GM21825 (cell line): ENCODE data around the gene NPAS3.

Experiments
- ATAC-seq: cut with Tn5 transposase; IDR thresholded peaks from one replicate; pipeline ENCODE4 v1.9.1; 2021; ENCODE audit warnings: mild to moderate bottlenecking, moderate library complexity; ENCODE audit not compliant: unreplicated experiment

Gene NPAS3

DNA sequence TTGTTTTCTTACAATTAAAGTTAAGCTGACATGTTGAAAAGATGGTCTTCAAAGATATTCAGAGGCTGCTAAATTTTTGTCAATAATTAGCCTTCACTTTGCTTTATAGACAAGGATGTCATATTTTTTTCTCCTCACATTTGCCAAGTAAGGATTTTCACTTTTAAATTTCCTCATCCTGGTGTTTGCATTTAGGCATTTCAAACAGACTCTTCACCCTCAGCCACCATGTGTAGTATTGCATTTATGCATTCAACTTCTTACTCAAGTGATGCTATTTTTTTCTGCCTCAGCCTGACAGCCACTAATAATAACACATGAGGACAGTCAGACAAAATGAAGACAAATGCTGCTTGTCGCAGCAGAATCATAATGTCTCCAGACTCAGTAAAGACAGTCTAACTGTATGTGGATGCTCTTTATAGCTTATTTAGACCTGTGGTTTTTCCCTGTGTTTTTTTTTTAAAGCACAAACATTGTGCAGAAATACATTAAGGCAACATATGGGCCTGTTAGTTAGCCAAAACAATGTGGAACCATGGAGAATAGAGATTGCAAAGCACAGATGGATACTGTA, 481.5 kb downstream of the NPAS3 start:
- ATAC-seq = no peak

DNA sequence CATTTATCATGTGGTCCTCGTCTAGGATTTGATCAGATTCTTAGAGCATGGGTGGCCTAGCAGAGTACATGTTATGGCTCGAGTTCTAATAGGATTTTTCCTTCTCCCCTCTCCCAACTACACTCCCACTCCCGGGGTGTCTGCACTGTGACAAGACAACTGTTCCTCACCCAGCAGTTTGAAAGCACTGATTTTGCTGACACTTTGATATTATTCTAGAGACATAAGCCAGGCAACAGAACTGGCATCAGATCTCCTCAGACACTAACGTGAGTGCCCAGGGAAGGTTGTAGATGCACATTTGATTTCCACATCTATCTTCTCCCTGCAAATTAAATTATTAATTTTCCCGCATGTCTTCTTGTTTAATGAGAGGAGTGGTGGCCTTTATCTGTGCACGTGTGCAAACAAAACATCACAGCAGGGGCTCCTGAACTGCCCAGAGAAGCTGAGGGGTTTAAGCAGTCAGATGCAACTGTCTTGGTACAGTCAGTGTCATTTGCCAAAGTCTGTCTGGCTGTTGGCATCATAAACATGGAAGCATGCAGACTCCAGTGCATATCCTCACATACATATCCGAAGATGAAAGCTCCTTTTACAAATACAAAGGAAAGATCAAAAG, 491.8 kb downstream of the NPAS3 start:
- no peak for ATAC-seq

DNA sequence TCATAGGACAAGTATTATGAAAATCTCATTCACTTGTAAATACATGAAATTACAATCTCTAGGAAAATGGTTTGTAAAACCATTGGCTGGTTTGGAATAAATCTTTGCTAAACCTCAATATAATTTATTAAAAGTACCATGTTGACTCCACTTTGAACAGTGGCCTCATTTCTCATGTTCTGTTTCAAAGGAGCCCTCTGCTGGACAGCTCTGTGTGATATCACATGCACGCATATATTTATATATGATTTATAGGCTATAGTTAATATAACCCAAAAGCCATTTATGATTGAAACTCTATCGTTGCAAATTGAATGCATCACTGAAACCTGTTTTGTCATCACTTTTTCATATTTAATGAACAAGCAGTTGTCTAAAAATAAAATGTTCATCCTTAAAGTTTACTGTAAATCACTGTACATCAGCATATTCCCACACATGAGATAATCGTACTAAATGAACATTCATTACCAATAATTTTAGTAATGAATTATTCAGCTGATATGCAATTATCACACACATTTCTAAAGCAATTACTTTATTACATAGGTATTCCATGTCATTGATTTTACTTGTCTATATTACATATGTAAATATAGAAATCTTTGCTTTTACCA, 493.8 kb downstream of the NPAS3 start:
- ATAC-seq = no peak

DNA sequence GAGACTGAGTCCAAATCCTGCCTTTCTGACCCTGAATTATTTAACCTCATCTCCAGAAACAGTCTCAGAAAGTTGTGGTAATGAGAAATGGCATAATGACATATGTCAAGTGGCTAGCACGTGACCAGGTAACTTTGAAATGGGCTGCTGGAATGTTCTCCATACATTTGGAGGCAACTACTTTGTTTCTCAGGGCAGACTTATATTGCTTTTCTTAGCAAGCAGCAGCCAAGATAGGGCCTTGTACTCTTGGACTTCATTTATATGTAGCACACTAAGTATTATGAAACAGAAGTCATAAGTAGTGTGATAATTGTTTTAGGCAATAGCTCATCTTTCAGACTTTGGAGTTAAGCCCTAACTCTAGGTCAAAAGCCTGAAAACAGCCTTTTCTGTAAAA, 494.7 kb downstream of the NPAS3 start:
- no peak for ATAC-seq

DNA sequence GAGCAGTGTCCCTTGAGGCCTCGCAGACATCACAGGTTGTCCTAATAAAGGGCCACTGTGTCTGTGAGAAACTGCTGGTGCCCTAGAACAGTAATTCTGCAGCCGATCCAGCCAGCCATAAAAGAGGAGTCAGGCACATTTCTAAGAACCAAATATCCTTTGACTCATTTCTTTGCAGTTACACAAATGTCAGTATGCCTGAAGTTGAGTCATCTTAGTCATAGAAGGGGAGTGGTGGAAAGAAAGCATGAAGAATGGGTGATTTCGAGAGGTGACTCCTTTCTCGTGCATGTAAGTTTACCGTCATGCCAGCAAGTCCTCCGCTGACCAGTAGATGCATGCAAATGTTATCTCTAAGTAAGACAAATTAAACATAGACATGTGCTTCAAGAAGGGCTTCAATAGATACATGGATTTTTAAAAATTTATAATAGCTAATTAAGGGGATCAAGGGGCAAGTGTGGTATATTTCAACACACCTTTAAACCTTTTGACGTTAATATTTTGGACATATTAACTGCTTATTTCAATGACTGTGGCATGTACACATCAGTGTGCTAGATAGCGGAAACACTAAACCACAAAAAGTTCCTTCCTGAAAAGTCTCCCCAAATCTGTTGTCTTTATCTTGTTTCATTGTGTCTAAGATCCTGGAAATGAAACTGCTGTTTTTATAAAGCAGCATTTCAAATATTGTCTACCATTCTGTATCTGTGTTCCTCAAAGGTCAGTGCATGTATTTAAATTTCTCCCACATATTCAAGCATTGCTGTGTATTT, 497.4 kb downstream of the NPAS3 start:
- ATAC-seq = no peak

DNA sequence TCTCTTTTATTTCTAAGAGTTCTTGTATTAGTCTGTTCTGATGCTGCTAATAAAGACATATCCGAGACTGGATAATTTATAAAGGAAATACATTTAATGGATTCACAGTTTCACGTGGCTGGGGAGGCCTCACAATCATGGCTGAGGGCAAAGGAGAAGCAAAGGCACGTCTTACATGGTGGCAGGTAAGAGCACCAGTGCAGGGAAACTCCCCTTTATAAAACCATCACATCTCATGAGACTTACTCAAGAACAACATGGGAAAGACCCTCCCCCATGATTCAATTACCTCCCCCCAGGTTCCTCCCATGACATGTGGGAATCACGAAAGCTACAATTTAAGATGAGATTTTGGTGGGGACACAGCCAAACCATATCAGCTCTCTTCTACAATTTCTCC, 503.0 kb downstream of the NPAS3 start:
- no peak for ATAC-seq

DNA sequence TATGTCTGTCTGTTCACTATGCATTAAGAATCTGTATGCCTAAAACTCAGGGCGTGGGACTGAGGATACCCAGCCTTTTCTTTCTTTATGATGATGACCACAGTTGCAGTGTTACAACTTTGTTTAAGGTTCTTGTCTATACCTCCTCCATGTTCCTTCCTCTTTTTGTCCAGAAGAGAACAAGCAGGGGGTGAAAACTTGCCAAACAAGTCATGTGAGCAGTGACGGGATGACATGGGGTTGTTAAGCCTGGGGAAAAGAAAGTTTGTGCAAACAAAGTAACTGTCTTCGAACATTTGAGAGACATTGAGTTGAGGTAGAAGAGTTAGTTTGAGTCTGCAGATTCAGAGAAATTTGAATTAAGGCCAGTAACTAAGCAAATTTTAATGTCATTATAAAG, 505.5 kb downstream of the NPAS3 start:
- ATAC-seq = no peak

DNA sequence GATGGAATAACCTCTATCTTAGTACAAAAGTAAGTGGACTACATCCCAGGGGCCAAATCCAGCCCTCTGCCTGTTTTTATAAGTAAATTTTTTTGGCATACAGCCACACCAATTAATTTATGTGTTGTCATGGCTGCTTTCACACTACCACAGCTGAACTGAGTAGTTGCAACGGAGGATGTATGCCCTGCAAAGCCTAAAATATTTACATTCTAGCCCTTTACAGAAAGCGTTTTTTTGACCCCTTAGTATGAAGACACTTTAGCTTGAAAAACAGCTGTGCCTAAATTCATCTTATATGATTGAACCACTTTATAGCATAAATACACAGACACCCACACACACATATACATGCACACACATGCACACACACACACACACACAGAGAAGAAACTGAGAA, 510.6 kb downstream of the NPAS3 start:
- no peak for ATAC-seq

DNA sequence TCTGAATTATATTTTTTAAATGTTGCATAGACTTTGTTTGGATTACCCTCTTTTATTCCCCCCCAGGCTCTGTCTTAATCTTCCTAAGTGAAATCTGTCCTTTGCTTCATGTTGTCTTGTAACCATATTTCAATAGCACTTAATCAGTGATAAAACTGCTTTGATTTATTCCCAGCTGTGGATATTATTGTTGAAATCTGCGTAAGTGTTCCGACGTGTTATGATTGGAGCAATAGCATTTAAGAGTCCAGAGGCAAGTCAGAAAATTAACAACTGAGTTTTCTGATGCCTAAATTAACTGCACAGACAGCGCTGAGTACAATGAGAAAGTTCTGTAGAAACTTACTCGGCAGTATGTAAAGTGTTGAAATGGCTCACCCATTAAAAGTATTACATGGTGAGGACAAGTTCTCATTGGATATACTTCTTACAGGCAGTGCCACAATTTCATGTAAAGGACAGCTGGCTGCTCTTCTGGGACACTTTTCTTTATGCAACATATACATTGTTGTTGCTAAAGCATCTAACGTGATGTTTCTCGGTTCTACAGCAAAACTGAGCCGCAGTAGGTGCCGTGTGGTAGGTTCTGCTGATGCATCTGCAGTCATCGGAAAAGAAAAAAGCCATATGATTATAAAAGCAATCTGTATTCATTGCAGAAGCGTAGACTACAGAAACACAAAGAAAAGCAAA, 511.2 kb downstream of the NPAS3 start:
- ATAC-seq = no peak

DNA sequence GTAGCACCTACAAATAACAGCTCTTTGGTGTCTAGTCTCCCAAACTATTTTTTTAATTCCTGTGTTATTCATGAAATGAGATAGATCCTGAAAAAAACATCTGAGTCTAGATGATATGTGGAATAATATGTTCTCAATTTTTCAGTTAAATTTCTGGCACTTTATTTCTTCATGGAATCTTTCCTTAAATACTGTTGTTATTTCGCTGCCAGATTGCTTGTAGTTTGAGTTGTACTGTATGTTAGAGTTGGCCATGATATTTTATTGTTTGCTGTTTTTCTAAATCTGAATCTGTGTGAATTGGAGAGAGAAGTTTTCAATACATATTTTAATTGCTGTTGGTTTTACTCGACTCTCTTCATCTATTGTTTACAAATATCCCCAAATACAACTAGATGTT, 511.7 kb downstream of the NPAS3 start:
- ATAC-seq = no peak

DNA sequence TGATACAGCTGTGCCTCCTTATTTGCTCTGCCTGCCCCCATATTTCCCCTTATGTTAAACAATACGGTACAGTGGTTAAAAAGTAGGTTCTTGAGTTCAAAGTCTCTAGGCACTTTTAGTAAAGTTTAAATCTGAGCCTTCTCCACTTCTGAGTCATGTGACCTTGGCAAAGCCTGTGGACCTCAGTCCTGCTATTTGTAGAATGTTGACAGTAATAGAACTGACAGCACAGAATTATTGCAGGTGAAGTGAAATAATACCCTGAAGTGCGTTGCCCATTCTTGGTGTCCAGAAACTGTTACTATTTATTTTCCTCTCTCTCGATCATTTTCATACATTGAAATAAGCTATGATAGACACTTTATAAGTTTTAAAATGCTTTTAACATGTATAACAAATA, 512.5 kb downstream of the NPAS3 start:
- ATAC-seq = no peak

DNA sequence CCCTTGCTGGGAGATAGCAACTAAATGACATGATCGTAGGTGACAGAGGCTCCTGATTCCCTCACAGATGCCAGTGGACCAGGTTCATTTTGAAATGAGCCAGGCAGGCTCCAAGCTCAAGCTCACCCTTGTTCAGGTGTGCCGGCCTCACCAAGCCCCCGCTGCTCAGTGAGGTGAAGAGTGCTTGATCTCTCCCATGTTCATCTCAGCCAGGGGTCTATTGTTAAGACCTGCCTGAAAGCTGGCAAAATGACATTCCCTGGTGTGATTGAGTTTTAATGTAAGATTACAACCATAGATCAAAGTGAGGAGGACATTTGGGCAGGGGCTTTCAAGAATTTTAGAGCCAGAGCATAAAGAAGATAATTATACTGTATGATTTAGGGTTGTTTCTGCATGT, 514.3 kb downstream of the NPAS3 start:
- no peak for ATAC-seq

DNA sequence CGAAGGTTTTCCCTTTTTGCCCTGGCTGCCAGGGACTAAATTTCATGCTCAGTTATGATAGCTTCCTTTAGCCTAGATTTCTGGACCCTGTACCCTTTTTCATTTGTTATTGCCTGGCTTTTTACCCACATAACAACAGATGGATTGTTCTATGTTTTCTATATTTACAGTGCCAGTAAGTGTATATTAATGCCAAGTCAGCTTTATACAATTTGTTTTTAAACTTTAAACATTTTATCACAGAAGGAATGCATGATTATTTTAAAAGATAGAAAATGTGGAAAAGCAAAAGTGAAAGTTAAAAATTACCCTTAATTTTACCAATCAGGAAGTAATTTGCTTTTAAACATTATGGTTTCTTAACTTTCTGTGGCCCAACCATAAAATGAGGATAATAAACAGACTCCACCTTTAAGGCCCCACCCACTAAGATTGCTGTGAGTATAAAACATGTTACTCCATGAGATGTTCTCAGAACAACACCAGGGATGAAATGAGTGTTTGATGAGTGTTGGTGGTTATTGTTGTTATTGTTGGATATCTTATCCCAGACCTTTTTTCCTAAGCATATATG, 515.4 kb downstream of the NPAS3 start:
- ATAC-seq = no peak

DNA sequence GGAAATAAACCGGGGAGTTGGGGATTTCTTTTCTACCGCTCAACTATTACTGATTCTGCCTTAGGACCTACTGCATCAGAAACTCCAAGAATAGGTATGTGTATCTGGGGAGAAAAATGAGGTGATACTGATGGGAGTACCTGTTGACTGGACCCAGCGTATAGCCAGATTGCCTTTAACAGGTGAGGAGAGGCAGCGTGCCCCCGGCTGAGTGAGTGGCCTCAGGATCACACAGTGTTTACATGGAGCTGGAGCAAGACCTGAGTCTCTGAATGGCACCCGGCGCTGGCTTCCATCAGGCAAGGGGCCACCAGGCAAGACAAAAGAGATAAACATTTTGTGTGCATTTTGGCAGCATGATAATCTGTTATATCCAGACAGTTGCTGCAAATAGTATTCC, 516.0 kb downstream of the NPAS3 start:
- ATAC-seq = no peak

DNA sequence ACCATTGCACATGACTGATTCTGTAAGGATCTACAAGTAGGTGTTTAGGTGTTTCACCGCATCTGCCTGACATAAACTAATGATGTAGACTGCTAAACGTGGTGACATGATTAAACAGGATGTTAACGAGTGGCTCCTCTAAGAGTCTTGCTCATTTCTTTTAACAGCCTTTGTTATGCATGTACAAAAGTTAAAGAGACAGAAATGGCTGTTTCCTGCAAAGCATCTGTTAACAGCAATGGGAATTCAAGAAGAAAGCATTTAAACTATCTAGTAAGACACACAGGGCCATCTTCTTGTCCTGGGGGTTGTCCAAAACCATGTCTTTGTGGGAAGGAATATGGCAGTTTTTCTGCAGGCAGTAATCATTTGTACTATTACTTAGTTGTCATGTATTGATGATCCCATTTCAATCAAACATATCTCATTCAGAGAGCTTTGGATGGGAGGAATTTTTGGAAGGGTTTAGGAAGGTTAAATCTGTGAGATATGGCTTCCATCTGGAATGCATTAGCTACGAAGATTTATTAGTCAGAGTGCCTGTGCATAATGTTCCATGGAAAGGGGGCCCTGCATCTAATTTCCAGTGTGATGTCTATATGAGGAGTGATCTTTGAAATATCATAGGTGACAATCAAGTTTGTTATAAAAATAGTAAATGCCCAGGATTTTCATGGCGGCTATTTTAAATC, 517.1 kb downstream of the NPAS3 start:
- ATAC-seq = no peak

DNA sequence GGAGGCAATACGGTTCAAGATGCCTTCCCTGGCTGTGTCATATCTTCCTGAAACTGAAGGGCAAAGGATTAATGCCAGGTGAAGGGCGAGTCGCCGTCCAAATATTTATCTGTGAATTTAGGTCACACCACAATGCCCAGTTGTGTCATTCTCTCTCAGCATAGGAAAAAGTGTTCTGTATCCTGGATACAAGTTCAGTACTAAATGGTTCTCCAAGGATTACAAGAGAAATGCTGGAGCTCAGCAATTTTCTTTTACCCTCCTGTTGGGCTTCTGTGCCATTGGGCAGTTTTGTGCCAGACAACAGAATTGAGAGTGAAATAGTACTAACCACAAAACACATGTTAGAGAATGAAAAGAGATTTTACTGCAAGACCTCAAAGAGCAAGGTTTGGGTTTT, 518.3 kb downstream of the NPAS3 start:
- ATAC-seq = no peak

DNA sequence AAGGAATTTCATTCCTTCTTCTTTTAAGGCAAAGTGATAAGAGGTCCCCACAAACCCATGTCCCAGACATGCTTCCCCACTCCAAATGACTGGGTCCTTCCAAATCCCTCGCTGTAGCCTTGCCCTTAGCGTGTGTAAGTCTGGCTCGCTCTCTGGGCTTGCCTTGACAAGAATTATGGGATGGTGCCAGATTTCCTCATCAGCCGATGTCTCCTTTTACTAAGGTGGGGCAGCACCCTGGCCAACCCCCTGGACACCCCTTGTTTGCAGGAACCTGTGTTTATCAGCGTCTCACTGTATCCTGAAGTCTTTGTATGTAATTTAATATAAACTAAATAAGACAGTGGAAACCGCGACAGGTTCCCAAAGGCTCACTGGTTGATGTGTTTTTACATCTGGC, 518.9 kb downstream of the NPAS3 start:
- no peak for ATAC-seq

DNA sequence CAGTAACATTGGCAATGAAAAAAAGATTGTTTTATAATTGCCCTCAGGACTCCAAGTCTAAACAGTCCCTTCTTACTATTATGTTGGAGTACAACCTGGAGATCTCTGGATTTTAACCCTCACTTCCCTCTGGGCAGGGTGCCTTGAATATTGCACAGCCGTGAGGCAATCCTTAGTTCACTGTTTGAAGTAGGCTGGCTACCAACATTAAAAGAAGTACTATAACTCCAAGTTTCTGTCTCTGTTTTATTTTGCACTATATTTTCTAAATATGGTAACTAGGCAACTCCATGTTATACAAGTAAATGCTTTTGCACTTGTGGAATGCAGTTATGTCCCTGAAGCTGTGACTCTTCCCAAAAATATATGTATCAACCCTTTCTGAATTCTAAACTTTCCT, 521.5 kb downstream of the NPAS3 start:
- ATAC-seq = no peak

DNA sequence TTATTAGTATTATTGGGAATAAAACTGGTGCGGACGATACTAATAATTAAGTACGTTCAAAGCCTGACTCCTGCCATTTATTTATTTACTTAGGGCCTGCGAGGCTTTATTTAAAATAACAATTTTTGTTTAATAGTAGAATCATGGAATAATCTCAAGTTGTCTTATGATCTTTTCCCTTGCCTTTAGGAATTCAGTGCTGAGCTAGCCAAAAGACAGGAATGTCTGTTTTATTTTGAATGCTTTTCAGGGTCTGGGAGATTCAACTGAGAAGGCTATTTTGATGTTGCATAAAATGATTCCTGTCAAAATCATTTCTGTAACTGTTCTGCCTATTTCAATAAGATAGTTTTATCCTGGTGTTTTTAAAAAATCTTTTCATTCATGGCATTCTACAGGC, 522.4 kb downstream of the NPAS3 start:
- no peak for ATAC-seq

DNA sequence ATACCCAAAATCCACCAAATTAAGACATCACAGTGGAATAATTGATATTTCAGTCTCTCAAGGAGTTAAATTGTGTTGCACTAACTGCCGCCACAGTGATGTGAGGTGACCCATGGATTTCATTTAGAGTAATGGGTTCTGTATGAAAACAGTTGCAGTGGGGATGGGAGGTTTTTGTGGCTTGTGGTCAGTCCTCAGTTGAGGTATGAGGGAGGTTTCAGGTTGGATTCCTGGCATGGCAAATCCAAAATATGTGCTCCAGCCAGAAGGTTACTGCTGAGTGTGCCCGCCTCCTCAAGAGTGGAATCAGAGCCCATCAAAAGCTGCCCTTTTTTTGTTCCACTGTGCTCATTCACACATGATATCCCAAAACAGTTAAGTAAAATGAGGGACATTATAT, 525.1 kb downstream of the NPAS3 start:
- no peak for ATAC-seq
